H1 (cell line): ENCODE results near the gene FANCM.

Experiments
- BCL11A ChIP-seq, 2 experiments: IDR thresholded peaks; one replicate each; pipeline ENCODE4 v1.6.1; 2011; ENCODE audit warnings: low read depth in 2 of 2, low read length in 2 of 2, mild to moderate bottlenecking in 2 of 2
- CTCF ChIP-seq, 3 experiments: IDR thresholded peaks; 1 replicate in 2 of 3; 2 replicates in 1 of 3; pipeline versions ENCODE4 v1.5.1 to v1.6.1; 2011; ENCODE audit warnings: low read length in 3 of 3, mild to moderate bottlenecking in 3 of 3, inconsistent platforms in 2 of 3, low read depth in 1 of 3, moderate library complexity in 1 of 3; ENCODE audit not compliant: insufficient read depth in 1 of 3; ENCODE audit errors: control extremely low read depth in 1 of 3
- EZH2 ChIP-seq: fragments of 200-600 bp; sonication (generic); IDR thresholded peaks from 2 replicates; pipeline ENCODE4 v1.7.1; 2012; ENCODE audit warnings: low read depth, mild to moderate bottlenecking, moderate library complexity, low read length, inconsistent platforms; ENCODE audit not compliant: severe bottlenecking
- KDM5A ChIP-seq: fragments of 200-600 bp; IDR thresholded peaks from 2 replicates; pipeline ENCODE4 v1.7.1; 2012; ENCODE audit warnings: mild to moderate bottlenecking, low read length, inconsistent platforms, mixed read lengths
- MAFK ChIP-seq: IDR thresholded peaks from 2 replicates; pipeline ENCODE4 v1.6.1; 2012; ENCODE audit warnings: low read depth, mild to moderate bottlenecking, improper control_type of control experiment, low read length
- PHF8 ChIP-seq: fragments of 200-600 bp; sonication (generic); conservative IDR thresholded peaks from 2 replicates; pipeline ENCODE4 v1.7.1; 2012; ENCODE audit warnings: low read depth, mild to moderate bottlenecking, inconsistent platforms, low read length, moderate library complexity
- POLR2A ChIP-seq, 2 experiments: IDR thresholded peaks; 1 replicate in 1 of 2; 2 replicates in 1 of 2; pipeline ENCODE4 v1.6.1; 2011; ENCODE audit warnings: low read depth in 2 of 2, low read length in 2 of 2, mild to moderate bottlenecking in 2 of 2; ENCODE audit errors: control extremely low read depth in 1 of 2
- USF2 ChIP-seq: IDR thresholded peaks from 2 replicates; pipeline ENCODE4 v1.6.1; 2011; ENCODE audit warnings: low read length, improper control_type of control experiment

DNA sequence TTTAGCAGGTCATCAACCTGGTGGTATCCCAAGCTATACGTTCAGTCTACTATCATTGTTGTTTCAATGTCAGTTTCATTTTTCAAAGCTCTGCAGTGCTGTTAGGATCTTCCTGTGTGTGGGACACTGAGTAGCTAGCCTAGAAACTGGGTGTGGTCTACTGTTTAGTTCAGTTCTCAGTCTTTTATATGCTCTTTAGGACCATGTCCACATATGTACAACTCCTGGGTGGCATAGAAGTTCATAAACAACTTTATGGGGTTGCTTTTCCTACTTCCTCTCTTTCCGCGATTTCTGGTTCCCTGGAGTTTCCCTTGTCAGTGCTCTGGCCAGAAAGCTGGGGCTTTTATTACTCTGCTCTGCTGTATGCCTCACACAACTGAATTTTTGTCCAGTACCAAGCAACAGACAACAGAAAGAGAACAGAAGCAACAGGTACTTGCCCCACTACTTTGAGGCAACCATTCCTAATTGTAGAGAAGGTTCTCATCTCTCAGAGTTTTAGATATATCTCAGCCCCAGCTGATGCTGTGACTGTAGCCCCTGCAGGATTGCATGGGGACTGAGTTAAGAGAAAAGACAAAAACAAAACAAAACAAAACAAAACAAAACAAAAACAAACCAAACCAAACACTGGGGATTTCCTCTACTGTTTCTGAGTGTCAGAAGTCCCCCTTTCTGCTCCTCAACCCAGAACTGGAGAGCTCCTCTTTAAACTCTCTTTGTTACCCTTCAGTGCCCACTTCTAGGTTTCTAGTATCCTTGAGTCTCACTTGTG, 86.9 kb downstream of the FANCM start:
- TF ChIP-seq CTCF (IDR thresholded peaks at IDR 0.05; ENCODE audit: control extremely low read depth in 1 of 3, insufficient read depth in 1 of 3, low read depth in 1 of 3, low read length in 3 of 3) (no peak), USF2 (no peak), KDM5A (no peak), BCL11A (IDR thresholded peaks at IDR 0.05; ENCODE audit: low read depth in 2 of 2, low read length in 2 of 2) (no peak), EZH2 (no peak), PHF8 (no peak), POLR2A (IDR thresholded peaks at IDR 0.05; ENCODE audit: control extremely low read depth in 1 of 2, low read depth in 2 of 2, low read length in 2 of 2) (no peak), MAFK (no peak)
